ENCODE results near the gene EVA1A.

The EVA1A gene

DNA sequence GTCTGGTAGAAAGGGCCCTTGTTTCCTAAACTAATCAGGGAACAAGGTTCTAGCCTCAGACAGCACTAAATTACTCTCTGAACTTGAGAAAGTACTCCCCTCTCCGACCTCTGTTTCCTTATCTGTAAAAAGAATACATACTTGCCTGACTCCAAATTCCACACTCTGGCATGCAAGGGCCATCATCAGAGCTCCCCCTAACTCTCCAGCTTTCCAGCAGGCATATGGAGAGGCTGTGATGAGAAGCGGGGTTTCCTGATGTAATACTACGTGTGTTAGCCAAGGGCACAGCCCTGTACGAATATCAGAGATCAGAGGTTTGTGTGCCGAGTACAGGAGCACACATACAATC is 1.8 kb upstream of the EVA1A start:
- no peak for DNase-seq
- no peak for ATAC-seq

DNA sequence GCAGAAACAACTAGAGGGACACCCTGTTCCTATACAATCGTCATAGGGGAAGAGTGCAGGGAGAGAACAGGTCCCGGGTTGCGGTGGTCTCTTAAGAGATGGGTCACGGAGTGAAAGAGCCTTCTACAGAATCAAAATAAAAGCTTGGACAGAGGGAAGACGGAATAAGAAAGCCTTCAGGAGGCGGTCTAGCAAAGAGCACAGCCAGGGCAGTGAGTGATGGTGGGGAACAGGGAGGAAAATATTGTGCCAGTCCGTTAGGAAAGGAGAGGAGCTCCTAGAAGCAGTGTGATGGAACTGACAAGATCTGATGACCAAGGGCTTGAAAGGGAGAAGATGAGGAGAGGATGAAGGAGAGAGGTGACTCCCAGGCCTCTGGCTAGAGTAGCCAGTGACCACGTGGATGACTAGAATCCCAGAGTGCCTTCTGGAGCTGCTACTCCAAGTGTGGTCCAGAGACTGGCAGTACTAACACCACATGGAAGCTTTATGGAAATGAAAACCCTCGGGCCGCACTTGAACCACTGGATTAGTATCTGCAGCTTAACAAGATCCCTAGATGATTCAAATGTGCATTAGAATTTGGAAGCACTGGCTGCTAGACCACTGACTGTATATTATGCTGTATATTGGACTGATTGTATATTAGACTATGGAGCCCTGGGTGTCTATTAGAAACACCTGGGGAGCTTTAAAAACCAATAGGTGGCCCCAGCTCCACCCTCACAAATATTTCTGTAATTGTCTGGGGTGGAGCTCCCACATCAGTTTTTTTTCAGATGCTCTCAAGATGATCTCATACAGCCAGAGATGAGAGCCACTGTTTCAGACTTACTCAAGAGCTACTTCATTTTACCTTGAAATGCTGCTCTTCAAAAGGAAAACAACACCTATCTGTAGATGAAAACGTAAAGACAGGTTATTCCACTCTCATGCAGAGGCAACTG is 1.1 kb upstream of the EVA1A start:
- DNase-seq (no peak), ATAC-seq (no peak)

GRCh38 chr2:75560022-75560767 is 544 bp downstream of the EVA1A start:
- peak; percentile 9 for DNase-seq

DNA sequence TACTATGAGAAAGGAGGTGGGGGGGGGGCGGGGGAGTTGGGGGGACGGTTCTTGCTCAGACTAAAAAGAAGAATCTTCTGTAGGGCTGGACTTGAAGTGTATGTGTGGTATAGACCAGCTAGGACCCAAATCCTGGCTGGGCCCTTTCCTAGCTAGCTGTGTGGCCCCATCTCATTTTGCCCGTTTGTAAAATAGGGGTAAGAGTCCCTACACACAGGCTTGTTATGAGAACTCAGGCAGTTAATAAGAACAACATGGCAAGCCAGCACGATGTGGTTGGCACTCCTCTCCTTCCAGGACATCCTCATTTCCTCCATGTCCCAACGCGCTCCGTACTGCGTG is 1.1 kb downstream of the EVA1A start:
- no peak for ATAC-seq
- no peak for DNase-seq

More at GRCh38 chr2:75560022-75560767, 544 bp downstream of the EVA1A start:
- peak; percentile 19 for ATAC-seq

GRCh38 chr2:75558786-75559679 is 1.7 kb downstream of the EVA1A start:
- no peak for DNase-seq
- no peak for ATAC-seq

DNA sequence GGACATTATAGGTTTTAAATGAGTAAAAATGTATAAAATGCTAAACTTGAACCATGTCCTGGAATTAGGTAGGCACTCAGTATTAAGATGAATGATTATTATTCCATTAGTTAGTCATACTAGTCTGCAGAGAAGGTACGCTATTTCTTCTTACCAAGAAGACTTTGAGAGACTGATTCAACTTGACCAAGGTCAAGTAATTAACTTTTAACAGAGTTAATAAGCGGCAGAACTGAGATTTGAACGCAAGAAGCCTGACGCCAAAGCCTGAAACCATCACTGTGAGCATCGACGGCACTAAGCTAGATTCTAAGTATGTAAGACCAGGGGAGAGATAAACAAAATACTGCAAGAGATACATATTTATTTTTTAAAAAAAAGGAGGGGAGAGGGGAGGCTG is 2.6 kb downstream of the EVA1A start:
- DNase-seq (no peak), ATAC-seq (no peak)

GRCh38 chr2:75557474-75558133 is 3.1 kb downstream of the EVA1A start:
- DNase-seq (no peak), ATAC-seq (no peak)

DNA sequence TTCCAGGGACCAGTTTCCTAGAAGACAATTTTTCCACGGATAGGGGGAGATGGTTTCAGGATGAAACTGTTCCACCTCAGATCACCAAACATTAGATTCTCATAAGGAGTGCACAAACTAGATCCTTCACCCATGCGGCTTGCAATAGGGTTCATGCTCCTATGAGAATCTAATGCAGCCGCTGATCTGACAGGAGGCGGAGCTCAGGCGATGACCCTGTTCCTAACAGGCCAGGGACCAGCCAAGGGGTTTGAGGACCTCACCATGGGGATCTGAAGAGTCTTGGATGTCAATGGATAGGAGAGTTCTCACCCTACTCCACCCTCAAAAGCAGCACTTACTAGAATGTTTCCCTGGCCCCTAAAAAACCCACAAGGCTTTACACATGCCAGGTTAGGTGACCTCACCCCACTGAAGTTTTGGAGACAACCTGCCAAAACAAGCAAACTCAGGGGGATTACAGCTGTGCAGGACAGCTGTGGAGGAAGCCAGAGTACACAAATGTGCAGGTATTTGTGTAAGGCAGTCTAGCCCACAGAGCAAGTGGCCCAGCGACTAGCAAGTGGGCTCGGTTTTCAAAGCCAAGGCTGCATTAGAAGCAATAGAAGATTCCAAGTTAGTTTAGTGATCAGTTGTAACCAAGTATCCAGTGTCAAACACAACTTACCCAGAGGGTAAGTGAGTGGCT is 3.9 kb downstream of the EVA1A start:
- DNase-seq = no peak

GRCh38 chr2:75555701-75556100 is 5.0 kb downstream of the EVA1A start:
- ATAC-seq = no peak
- no peak for DNase-seq

More for the DNA sequence above, 3.9 kb downstream of the EVA1A start:
- ATAC-seq = no peak

GRCh38 chr2:75553935-75554531 is 6.7 kb downstream of the EVA1A start:
- DNase-seq = no peak

GRCh38 chr2:75552222-75552621 is 8.5 kb downstream of the EVA1A start:
- ATAC-seq = no peak

More at GRCh38 chr2:75553935-75554531, 6.7 kb downstream of the EVA1A start:
- ATAC-seq = no peak

GRCh38 chr2:75551434-75551833 is 9.3 kb downstream of the EVA1A start:
- ATAC-seq = no peak
- no peak for DNase-seq

More at GRCh38 chr2:75552222-75552621, 8.5 kb downstream of the EVA1A start:
- no peak for DNase-seq

DNA sequence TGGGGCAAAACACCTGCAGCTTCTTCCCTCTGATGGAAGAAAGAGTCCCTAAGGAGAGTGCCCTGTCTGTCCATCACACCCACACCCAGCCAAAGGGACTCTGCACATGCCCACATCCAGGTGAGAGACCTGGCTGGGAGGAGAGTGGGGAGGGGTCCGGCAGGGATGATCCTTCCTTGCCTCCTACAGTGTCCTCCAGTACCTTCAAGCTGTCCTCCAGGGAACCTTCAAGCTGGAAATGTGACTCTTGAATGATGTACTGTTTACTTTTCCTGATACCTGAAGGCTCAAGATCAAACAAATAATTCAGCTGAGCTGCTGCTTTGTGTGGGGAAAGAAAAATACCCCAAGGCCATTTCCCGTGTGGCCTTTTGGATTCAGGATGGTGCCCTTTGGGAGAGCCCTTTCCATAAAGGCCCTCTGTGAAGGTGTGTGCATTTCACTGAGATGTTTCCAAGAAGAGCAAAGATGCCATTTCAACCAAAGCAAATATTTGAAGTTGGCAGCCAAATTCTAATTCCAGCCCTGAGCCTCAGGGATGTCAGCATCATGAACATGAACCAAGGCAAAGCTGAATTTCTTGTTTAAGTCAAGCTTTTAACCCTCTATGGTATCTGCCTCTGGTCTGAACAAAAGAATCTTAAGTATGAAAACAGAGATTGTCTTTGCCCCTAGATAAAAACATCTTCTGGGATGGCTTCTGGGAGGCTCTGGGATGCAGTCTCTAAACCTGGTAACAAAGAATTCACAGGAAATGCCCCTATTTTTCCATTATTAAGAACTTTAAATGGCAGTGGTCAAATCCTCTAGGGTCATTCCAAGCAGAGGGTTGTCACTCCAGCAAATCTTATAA is 11.1 kb downstream of the EVA1A start:
- ATAC-seq = no peak
- DNase-seq = no peak

DNA sequence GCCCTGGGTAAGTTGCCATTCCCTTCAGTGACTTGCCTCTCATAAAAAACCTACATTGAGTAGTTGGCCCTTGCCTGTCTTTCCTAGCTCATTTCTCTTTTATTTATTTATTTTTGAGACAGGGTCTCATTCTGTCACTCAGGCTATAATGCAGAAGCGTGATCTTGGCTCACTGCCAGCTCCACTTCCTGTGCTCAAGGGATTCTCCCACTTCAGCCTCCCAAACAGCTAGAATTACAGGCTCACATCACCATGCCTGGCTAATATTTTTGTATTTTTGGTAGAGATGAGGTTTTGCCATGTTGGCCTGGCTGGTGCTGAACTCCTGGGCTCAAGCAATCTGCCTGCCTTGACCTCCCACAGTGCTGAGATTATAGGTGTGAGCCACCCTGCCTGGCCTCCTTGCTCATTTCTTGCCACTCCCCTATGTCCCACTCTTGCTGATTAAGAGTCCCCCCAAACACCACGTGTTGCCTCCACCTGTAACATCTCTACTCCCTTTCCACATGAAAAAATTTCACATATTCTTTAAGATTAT is 12.6 kb downstream of the EVA1A start:
- DNase-seq (no peak), ATAC-seq (no peak)

DNA sequence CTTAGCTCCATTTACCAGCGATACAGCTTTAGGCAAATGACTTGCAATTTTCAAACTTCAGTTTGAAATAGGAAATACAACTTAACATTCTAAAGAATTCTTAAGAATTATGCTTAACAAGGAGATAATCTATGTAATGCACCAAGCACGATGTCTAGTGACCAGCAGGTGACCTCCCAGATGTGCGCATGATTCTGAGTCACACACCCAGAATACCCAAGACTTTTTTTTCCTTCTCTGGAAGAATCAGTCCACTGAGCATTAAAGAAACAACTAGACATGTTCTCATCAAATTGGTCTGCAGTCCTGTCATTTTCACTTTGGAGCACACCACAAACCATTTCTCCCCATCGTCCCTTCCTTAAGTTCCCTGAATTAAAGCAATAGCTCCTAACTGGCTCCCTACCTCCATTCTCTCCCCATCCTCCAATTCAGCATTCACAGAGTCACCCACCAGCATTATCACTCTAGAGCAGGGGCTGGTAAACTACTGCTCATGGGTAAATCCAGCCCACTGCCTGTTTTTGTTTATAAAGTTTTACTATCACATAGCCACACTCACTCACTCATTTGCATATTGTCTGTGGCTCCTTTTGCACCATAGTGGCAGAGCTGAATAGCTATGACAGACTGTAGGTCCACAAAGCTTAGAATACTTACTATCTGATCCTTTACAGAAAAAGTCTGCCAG is 13.2 kb downstream of the EVA1A start:
- ATAC-seq = no peak
- DNase-seq = no peak

- DNase-seq (no peak), ATAC-seq (no peak)
These were observed 14.8 kb downstream of the EVA1A start for GRCh38 chr2:75545922-75546321.

- ATAC-seq (no peak), DNase-seq (no peak)
These were observed 15.4 kb downstream of the EVA1A start for GRCh38 chr2:75545387-75545786.

DNA sequence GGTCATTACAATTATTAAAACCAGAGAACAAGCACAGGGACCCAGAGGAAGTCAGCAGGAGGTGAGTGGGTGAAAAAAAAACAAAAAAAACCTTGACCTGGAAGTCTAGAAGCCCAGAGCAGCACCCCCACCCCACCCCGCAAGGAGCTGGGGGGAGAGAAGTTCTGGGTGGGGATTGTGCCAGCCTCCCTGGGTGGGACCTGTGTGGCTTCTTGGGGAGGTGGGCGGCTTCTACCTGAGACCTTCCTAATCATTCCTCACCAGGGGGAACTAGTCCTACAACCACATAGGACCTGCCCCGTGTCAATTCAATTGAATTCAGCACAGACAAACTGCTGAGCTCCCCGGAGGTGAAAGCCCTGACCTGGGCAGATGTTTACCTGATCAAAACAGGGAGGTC is 17.3 kb downstream of the EVA1A start:
- ATAC-seq = no peak
- no peak for DNase-seq

DNA sequence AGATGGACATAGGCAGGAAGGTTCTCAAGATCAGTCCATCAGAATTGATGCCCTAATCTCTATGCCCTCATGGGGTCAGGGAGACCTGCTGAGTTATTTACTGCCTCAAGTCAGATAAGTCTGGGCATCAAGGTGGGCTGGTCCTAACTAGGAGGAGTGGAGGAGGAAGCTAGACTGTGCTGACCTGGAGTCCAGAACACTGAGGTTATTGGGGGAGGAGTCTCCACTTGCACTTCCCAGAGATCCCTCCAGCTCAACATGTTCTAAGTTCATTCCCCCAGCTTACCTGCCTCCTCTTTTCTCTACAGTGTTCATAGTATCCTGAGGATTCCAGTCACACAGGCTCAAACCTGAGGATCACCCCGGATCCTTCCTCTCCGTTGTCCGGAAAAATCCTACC is 19.3 kb downstream of the EVA1A start:
- DNase-seq (no peak), ATAC-seq (no peak)

Measured in stimulated activated naive CD8-positive, alpha-beta T cell treated with anti-CD3 and anti-CD28 coated beads, Interleukin-15, Interleukin-2, amounts not matched to agents 100 U/mL and 50 U/mL, for 24 hours (primary cell).